ENCODE data around the gene DTX1. TPM values are rescaled to one million over a fixed set of nuclear protein-coding genes. Genes with fewer than 3 reads are reported as not detected.

The DTX1 gene
- total and polyA plus RNA-seq, 2 of the 8 experiments (the other 6 are each of a cell fraction or from before 2014, with no cell fraction given): 4.7 to 6.9 TPM

- Histone ChIP-seq H3K9me3 (ENCODE audit: insufficient read depth in 2 of 2, low read depth in 1 of 2, low read length in 1 of 2) (peaks cover 8 to 11% of the 10 kb centered on the region in 2 experiments; a peak in 3 of 4 replicates), H2BK12ac (ENCODE audit: low read depth, low read length) (no peak overlapping the region), H3K79me1 (ENCODE audit: low read depth, low read length) (no peaks in the 10 kb centered on the region), H3K4ac (replicated peaks; ENCODE audit: insufficient read length, low read depth, low read length) (no peak overlapping the region), H3K14ac (ENCODE audit: insufficient read length) (no peak overlapping the region), H4K8ac (ENCODE audit: extremely low read depth, insufficient read depth, low read length) (no peak overlapping the region), H3K4me2 (ENCODE audit: insufficient read depth in 1 of 2, low read depth in 2 of 2, low read length in 2 of 2) (no peak overlapping the region), H3K23me2 (ENCODE audit: low read depth, low read length) (no peaks in the 10 kb centered on the region), H3K27ac (ENCODE audit: low read depth, low read length) (no peak overlapping the region), H3K79me2 (ENCODE audit: control insufficient read depth in 1 of 2, insufficient read depth in 2 of 2, low read length in 2 of 2) (no peaks in the 10 kb centered on the region), H2BK5ac (ENCODE audit: low read depth, low read length) (no peak overlapping the region), H2BK120ac (replicated peaks; ENCODE audit: low read depth, low read length) (no peak overlapping the region), H2AFZ (ENCODE audit: low read length) (no peak overlapping the region), H3K18ac (ENCODE audit: extremely low read depth, low read length) (no peak overlapping the region), H4K91ac (replicated peaks; ENCODE audit: insufficient read length, low read length) (no peak overlapping the region), H3K36me3 (ENCODE audit: control insufficient read depth in 2 of 4, insufficient read depth in 4 of 4, low read length in 3 of 4) (no peaks in the 10 kb centered on the region), H3K4me1 (replicated peaks in 1 of 4; ENCODE audit: control insufficient read depth in 3 of 4, insufficient read depth in 4 of 4, low read length in 3 of 4) (no peaks in the 10 kb centered on the region), H3K4me3 (ENCODE audit: extremely low read depth in 1 of 4, insufficient read depth in 2 of 4, low read depth in 3 of 4, low read length in 4 of 4) (no peak overlapping the region), H3K56ac (replicated peaks; ENCODE audit: insufficient read length, low read depth, low read length) (no peak overlapping the region), H4K5ac (ENCODE audit: insufficient read length, low read depth, low read length) (no peak overlapping the region), H3K23ac (ENCODE audit: insufficient read length) (no peak overlapping the region), H2AK5ac (ENCODE audit: low read depth, low read length) (no peak overlapping the region), H3K9ac (replicated peaks in 1 of 4; ENCODE audit: extremely low read depth in 1 of 4, low read depth in 3 of 4, low read length in 3 of 4) (no peak overlapping the region), H4K20me1 (replicated peaks in 1 of 2; ENCODE audit: control insufficient read depth in 1 of 2, insufficient read depth in 2 of 2, low read length in 2 of 2) (no peaks in the 10 kb centered on the region), H2BK15ac (ENCODE audit: low read length) (no peak overlapping the region), H3K27me3 (replicated peaks in 1 of 4; ENCODE audit: control insufficient read depth in 3 of 4, extremely low read depth in 1 of 4, insufficient read depth in 3 of 4, low read length in 3 of 4) (peaks cover 0 to 7% (median 0%) of the 10 kb centered on the region in 4 experiments; a peak in 1 of 7 replicates), H2BK20ac (ENCODE audit: low read length) (no peak overlapping the region)
- 87% methylated on average over 4 of the region's 4 CpGs; no CpG with 5 or more reads in 1 of the 2 experiments for WGBS, 2 experiments (ENCODE audit: extremely low coverage in 1 of 2, insufficient coverage in 1 of 2, insufficient read length in 1 of 2, insufficient replicate concordance in 2 of 2, low coverage in 1 of 2, low lambda C conversion rate in 2 of 2, missing lambda C conversion rate in 1 of 2)
- FAIRE-seq (no peak), DNase-seq (ENCODE audit: low read depth in 1 of 2, low spot score in 2 of 2) (no peak)
- POLR2A ChIA-PET (ENCODE audit: partially characterized antibody): interaction anchor here (0.8 kb wide), 1 partner anchor 9 kb away, joined by 3 read pairs; no protein-coding TSS in a partner anchor
- CTCF ChIA-PET (ENCODE audit: partially characterized antibody): interaction anchor here (0.6 to 13.9 kb wide), 15 partner anchors 13 to 147 kb away, joined by 3 to 202 read pairs (median 6); partner anchors contain the start of gene RASAL1
- TF ChIP-seq CTBP2 (IDR thresholded peaks at IDR 0.05; ENCODE audit: borderline replicate concordance, insufficient read depth, insufficient read length, low read length): no peak
- TF ChIP-seq RFX5 (IDR thresholded peaks at IDR 0.05; ENCODE audit: borderline replicate concordance, low read depth, low read length): no peak
- no peak for TF ChIP-seq EGR1 (IDR thresholded peaks at IDR 0.05; ENCODE audit: borderline replicate concordance, low read depth, low read length)
- no peak for TF ChIP-seq EZH2 (IDR thresholded peaks at IDR 0.05; ENCODE audit: low read depth, low read length, severe bottlenecking)
- TF ChIP-seq CHD2 (IDR thresholded peaks at IDR 0.05; ENCODE audit: low read length): no peak
Observed at GRCh38 chr12:113007166-113007565, 49.4 kb upstream of the DTX1 start.
